GM18498 (cell line): ENCODE measurements around the gene DGAT2.
A peak's percentile ranks its signal among the peaks of the same experiment; 100 is the strongest.
"Not testable (repeated sequence)": the region's sequence is repeated elsewhere in the genome, so short reads cannot be mapped to it uniquely, and the experiment has no call there.

ENCODE experiments used
- ATAC-seq: cut with Tn5 transposase; IDR thresholded peaks from one replicate; pipeline ENCODE4 v1.9.1; 2021; ENCODE audit warnings: mild to moderate bottlenecking, moderate library complexity; ENCODE audit not compliant: unreplicated experiment

Gene DGAT2

GRCh38 chr11:75768112-75768908 is at the start of gene DGAT2:
DGAT2 (plus strand) TSS chr11:75768778; CDS start chr11:75768992, 214 bp downstream.
- peak; percentile 76 for ATAC-seq

- ATAC-seq: no peak
Measured at GRCh38 chr11:75719340-75720239, 49.0 kb upstream of the DGAT2 start.

GRCh38 chr11:75720639-75721038 is 47.9 kb upstream of the DGAT2 start:
- ATAC-seq: no peak

- no peak for ATAC-seq
Measured at GRCh38 chr11:75721852-75722668, 46.5 kb upstream of the DGAT2 start.

- no peak for ATAC-seq
Measured at GRCh38 chr11:75722669-75723042, 45.9 kb upstream of the DGAT2 start.

GRCh38 chr11:75725547-75726320 is 42.8 kb upstream of the DGAT2 start:
- no peak for ATAC-seq

GRCh38 chr11:75728992-75729391 is 39.6 kb upstream of the DGAT2 start:
- ATAC-seq: no peak

GRCh38 chr11:75731095-75731494 is 37.5 kb upstream of the DGAT2 start:
- ATAC-seq: no peak

GRCh38 chr11:75733071-75733430 is 35.5 kb upstream of the DGAT2 start:
- ATAC-seq: no peak

GRCh38 chr11:75733431-75734107 is 35.0 kb upstream of the DGAT2 start:
- no peak for ATAC-seq

GRCh38 chr11:75734491-75735180 is 33.9 kb upstream of the DGAT2 start:
- ATAC-seq: no peak

GRCh38 chr11:75735181-75735845 is 33.3 kb upstream of the DGAT2 start:
- ATAC-seq: no peak

- ATAC-seq: no peak
Measured at GRCh38 chr11:75737314-75737713, 31.3 kb upstream of the DGAT2 start.

- ATAC-seq: no peak
Measured at GRCh38 chr11:75740681-75741080, 27.9 kb upstream of the DGAT2 start.

GRCh38 chr11:75743159-75743558 is 25.4 kb upstream of the DGAT2 start:
- ATAC-seq: not testable (repeated sequence)

GRCh38 chr11:75743711-75744563 is 24.6 kb upstream of the DGAT2 start:
- ATAC-seq: no peak

- no peak for ATAC-seq
Measured at GRCh38 chr11:75745807-75746206, 22.8 kb upstream of the DGAT2 start.
